CD14-positive monocyte (primary cell): ENCODE results near the gene ABCG8. TPM values are rescaled to one million over a fixed set of nuclear protein-coding genes. Genes with fewer than 3 reads are reported as not detected.

Experiments used
- DNase-seq, 3 donors: peaks; one replicate each; pipeline ENCODE4 v3.0.0-alpha.2; 2011 to 2022
- H2AFZ ChIP-seq: 2 replicates; pipeline ENCODE4 v1.6.0; 2012; ENCODE audit warnings: mild to moderate bottlenecking, low read depth, low read length, inconsistent platforms; ENCODE audit not compliant: insufficient read depth, poor library complexity, severe bottlenecking
- H3K27ac ChIP-seq, 2 donors: 1 replicate in 1 of 2; 2 replicates in 1 of 2; pipeline ENCODE4 v1.5.1; 2012 to 2013; ENCODE audit warnings: low read length in 2 of 2, control low read depth in 1 of 2, inconsistent platforms in 1 of 2, low read depth in 1 of 2, mild to moderate bottlenecking in 1 of 2
- H3K27me3 ChIP-seq, 2 donors: one replicate each; pipeline versions ENCODE4 v1.6.0 to v1.6.1; 2011 to 2013; ENCODE audit warnings: low read length in 2 of 2; ENCODE audit not compliant: control insufficient read depth in 2 of 2, insufficient read depth in 2 of 2
- H3K36me3 ChIP-seq, 2 donors: replicated peaks in 1 of 2; 1 replicate in 1 of 2; 2 replicates in 1 of 2; pipeline versions ENCODE4 v1.5.1 to v1.6.1; 2012 to 2013; ENCODE audit warnings: low read length in 2 of 2, control low read depth in 1 of 2, inconsistent platforms in 1 of 2, mild to moderate bottlenecking in 1 of 2; ENCODE audit not compliant: insufficient read depth in 2 of 2, control insufficient read depth in 1 of 2
- H3K4me1 ChIP-seq, 2 donors: 1 replicate in 1 of 2; 2 replicates in 1 of 2; pipeline versions ENCODE4 v1.5.1 to v1.6.1; 2012 to 2013; ENCODE audit warnings: low read length in 2 of 2, control low read depth in 1 of 2, inconsistent platforms in 1 of 2, mild to moderate bottlenecking in 1 of 2, moderate library complexity in 1 of 2; ENCODE audit not compliant: insufficient read depth in 2 of 2, control insufficient read depth in 1 of 2
- H3K4me2 ChIP-seq: replicated peaks from 2 replicates; pipeline ENCODE3; 2012; ENCODE audit warnings: low read length, moderate library complexity, mild to moderate bottlenecking; ENCODE audit not compliant: poor library complexity, severe bottlenecking; ENCODE audit errors: extremely low read depth
- H3K4me3 ChIP-seq, 3 experiments: fragments of 200-600 bp in 1 of 3; sonication (generic) in 1 of 3; replicated peaks in 1 of 3; 1 replicate in 2 of 3; 2 replicates in 1 of 3; pipeline ENCODE4 v1.5.1; 2011 to 2013; ENCODE audit warnings: low read length in 3 of 3, mild to moderate bottlenecking in 3 of 3, control low read depth in 2 of 3, low read depth in 2 of 3, inconsistent platforms in 1 of 3, moderate library complexity in 1 of 3
- H3K79me2 ChIP-seq: 2 replicates; pipeline ENCODE4 v1.6.0; 2012; ENCODE audit warnings: mild to moderate bottlenecking, control low read depth, inconsistent platforms, low read length, moderate library complexity; ENCODE audit not compliant: insufficient read depth
- H3K9ac ChIP-seq: 2 replicates; pipeline ENCODE4 v1.6.0; 2017; ENCODE audit warnings: low read length, mild to moderate bottlenecking; ENCODE audit not compliant: insufficient read depth, poor library complexity, severe bottlenecking
- H3K9me3 ChIP-seq, 2 donors: replicated peaks in 1 of 2; 1 replicate in 1 of 2; 2 replicates in 1 of 2; pipeline versions ENCODE4 v1.5.1 to v1.6.1; 2012 to 2013; ENCODE audit warnings: low read length in 2 of 2, control low read depth in 1 of 2; ENCODE audit not compliant: control insufficient read depth in 1 of 2, insufficient read depth in 1 of 2
- H4K20me1 ChIP-seq: 2 replicates; pipeline ENCODE4 v1.6.0; 2012; ENCODE audit warnings: mild to moderate bottlenecking, low read length, control low read depth, moderate library complexity; ENCODE audit not compliant: insufficient read depth
- H3K27ac Mint-ChIP-seq, 7 donors: one replicate each; pipeline ENCODE4 v1.8.0; 2020; ENCODE audit warnings: mild to moderate bottlenecking in 7 of 7, mixed read lengths in 7 of 7, moderate library complexity in 6 of 7, inconsistent platforms in 2 of 7
- H3K27me3 Mint-ChIP-seq, 3 donors: one replicate each; pipeline ENCODE4 v1.8.0; 2021 to 2022; ENCODE audit warnings: low read depth in 3 of 3, mild to moderate bottlenecking in 3 of 3, mixed read lengths in 3 of 3, moderate library complexity in 3 of 3, inconsistent platforms in 1 of 3
- H3K36me3 Mint-ChIP-seq, 2 donors: one replicate each; pipeline ENCODE4 v1.8.0; 2020; ENCODE audit warnings: mixed read lengths in 2 of 2, inconsistent platforms in 1 of 2, mild to moderate bottlenecking in 1 of 2
- H3K4me1 Mint-ChIP-seq: one replicate; pipeline ENCODE4 v1.8.0; 2020; ENCODE audit warnings: mild to moderate bottlenecking, mixed read lengths
- H3K4me3 Mint-ChIP-seq, 2 donors: one replicate each; pipeline ENCODE4 v1.8.0; 2020; ENCODE audit warnings: mild to moderate bottlenecking in 2 of 2, mixed read lengths in 2 of 2, moderate library complexity in 1 of 2
- H3K9me3 Mint-ChIP-seq, 7 donors: one replicate each; pipeline ENCODE4 v1.8.0; 2020 to 2022; ENCODE audit warnings: mixed read lengths in 7 of 7, mild to moderate bottlenecking in 6 of 7, moderate library complexity in 6 of 7, inconsistent platforms in 2 of 7
- CTCF ChIP-seq: fragments of 200-600 bp; IDR thresholded peaks from one replicate; pipeline ENCODE4 v1.8.0; 2022; ENCODE audit warnings: antibody characterized with exemption, mild to moderate bottlenecking
- WGBS: methylation state at CpG from one replicate; pipeline ENCODE4 v1.1.5; 2013; ENCODE audit warnings: missing lambda C conversion rate; ENCODE audit not compliant: insufficient coverage; 5-methylcytosine and 5-hydroxymethylcytosine counted together
- intact Hi-C, 2 donors: fragments of 100-400 bp; cut with micrococcal nuclease; formaldehyde crosslinking; loops; one replicate each; pipeline versions ENCODE4 v1.15.0 to v1.15.1; 2023
- polyA plus RNA-seq, 3 donors: library from polyadenylated mRNA; depleted of rRNA in 1 of 3; unstranded in 2 of 3; stranded (reverse) in 1 of 3; fragments of 300-500 nt in 2 of 3; fragments of >200 nt in 1 of 3; fragmentation: Illumina TruSeq in 2 of 3; gene quantifications; 1 replicate in 2 of 3; 2 replicates in 1 of 3; pipeline ENCODE4 v1.2.3, GENCODE V29; 2012 to 2021

ABCG8 gene
- polyA plus RNA-seq, 3 donors: not detected

- intact Hi-C loops: no loop called here
- Histone ChIP-seq H3K36me3 (no peaks in the 10 kb centered on the region), H3K9ac (no peak overlapping the region), H3K4me3 (no peak overlapping the region), H4K20me1 (no peaks in the 10 kb centered on the region), H3K79me2 (no peaks in the 10 kb centered on the region), H2AFZ (no peak overlapping the region), H3K4me2 (no peak overlapping the region), H3K9me3 (no peaks in the 10 kb centered on the region), H3K27ac (no peak overlapping the region), H3K4me1 (no peaks in the 10 kb centered on the region), H3K27me3 (no peaks in the 10 kb centered on the region)
- H3K27ac Mint-ChIP-seq: no peak overlapping the region
- H3K36me3 Mint-ChIP-seq: peaks cover 0 to 4% of the 10 kb centered on the region in 2 donors
- no peaks in the 10 kb centered on the region for H3K9me3 Mint-ChIP-seq
- no peaks in the 10 kb centered on the region for H3K4me1 Mint-ChIP-seq
- no peak overlapping the region for H3K4me3 Mint-ChIP-seq
- TF ChIP-seq CTCF: no peak
- no peak for DNase-seq
- WGBS: no CpG with 5 or more reads among the region's 2 CpGs
- no peaks in the 10 kb centered on the region for H3K27me3 Mint-ChIP-seq
Observed at GRCh38 chr2:43806719-43807031, 32.1 kb upstream of the ABCG8 start.

- Mint-ChIP-seq H3K36me3 (no peaks in the 10 kb centered on the region), H3K27ac (no peak overlapping the region), H3K9me3 (no peaks in the 10 kb centered on the region), H3K4me3 (no peak overlapping the region), H3K27me3 (no peaks in the 10 kb centered on the region), H3K4me1 (no peaks in the 10 kb centered on the region)
- no peaks in the 10 kb centered on the region for H3K9me3 ChIP-seq
- H3K4me1 ChIP-seq: no peaks in the 10 kb centered on the region
- TF ChIP-seq CTCF: no peak
- H3K9ac ChIP-seq: no peak overlapping the region
- DNase-seq: no peak
- H3K4me3 ChIP-seq: no peak overlapping the region
- no peak overlapping the region for H3K4me2 ChIP-seq
- H3K27me3 ChIP-seq: no peaks in the 10 kb centered on the region
- intact Hi-C loops: no loop called here
- no peak overlapping the region for H2AFZ ChIP-seq
- H4K20me1 ChIP-seq: no peaks in the 10 kb centered on the region
- no peak overlapping the region for H3K27ac ChIP-seq
- no peaks in the 10 kb centered on the region for H3K36me3 ChIP-seq
- H3K79me2 ChIP-seq: no peaks in the 10 kb centered on the region
- no CpG with 5 or more reads among the region's 2 CpGs for WGBS
Observed at GRCh38 chr2:43810452-43810851, 28.3 kb upstream of the ABCG8 start.
